ENCODE data around the gene ATG10. TPM values are rescaled to one million over a fixed set of nuclear protein-coding genes. Genes with fewer than 3 reads are reported as not detected.

ATG10 gene
- total and polyA plus RNA-seq, 2 donors (not counting 1 experiment from before 2014, with no cell fraction given) = 1.6 to 11.6 TPM

DNA sequence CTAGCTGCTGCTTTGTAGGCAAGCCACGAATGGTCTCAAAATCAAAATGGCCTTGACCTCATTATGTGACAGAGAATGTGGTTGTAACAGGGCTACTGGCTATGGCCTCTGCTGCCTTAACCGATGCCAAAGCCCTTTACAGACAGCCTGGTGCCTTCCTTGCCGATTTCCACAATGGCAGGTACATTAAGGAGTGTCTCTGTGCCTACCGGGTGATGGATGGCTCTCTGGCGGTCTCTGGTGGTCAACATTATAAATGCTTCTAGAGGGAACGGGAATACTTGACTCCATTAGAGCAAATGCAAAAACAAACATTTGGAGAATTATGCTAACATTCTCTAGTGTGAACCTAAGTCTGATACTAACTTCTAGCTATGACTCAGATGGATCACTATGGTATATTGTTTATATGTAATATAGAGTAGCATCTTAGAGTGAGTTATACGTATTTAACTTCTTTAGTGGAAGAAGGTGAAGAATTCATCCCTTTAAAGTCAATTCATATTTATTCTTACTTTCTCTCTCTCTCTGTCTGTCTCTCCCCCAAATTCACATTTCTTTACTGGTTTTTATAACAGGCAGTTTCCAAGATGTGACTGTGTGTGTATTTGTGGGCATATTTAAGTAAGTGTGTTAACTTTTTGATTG is 253.8 kb downstream of the ATG10 start:
- Mint-ChIP-seq H3K27me3 (no peaks in the 10 kb centered on the region), H3K4me1 (peaks cover 4% of the 10 kb centered on the region), H3K4me3 (no peak overlapping the region), H3K27ac (no peak overlapping the region), H3K9me3 (ENCODE audit: insufficient read depth) (no peaks in the 10 kb centered on the region)
- Histone ChIP-seq H4K20me1 (ENCODE audit: control insufficient read depth, insufficient read depth, low read length, poor library complexity, severe bottlenecking) (no peaks in the 10 kb centered on the region), H3K79me2 (ENCODE audit: control insufficient read depth, insufficient read depth, low read length) (no peaks in the 10 kb centered on the region), H3K4me1 (ENCODE audit: control insufficient read depth in 2 of 2, insufficient read depth in 2 of 2, low read length in 2 of 2) (peaks cover 2 to 4% of the 10 kb centered on the region in 2 donors), H3K27me3 (replicated peaks in 1 of 4; ENCODE audit: control extremely low read depth in 1 of 4, control insufficient read depth in 3 of 4, insufficient read depth in 4 of 4, low read length in 3 of 4) (no peaks in the 10 kb centered on the region), H3K9ac (ENCODE audit: low read length) (no peak overlapping the region), H3K9me3 (ENCODE audit: control extremely low read depth in 1 of 3, control insufficient read depth in 2 of 3, insufficient read depth in 1 of 3, low read length in 2 of 3) (no peaks in the 10 kb centered on the region), H3K4me2 (replicated peaks; ENCODE audit: low read depth, low read length, poor library complexity, severe bottlenecking) (no peak overlapping the region), H2AFZ (ENCODE audit: insufficient read depth, low read depth, low read length, poor library complexity, severe bottlenecking) (peak overlapping the region; percentile 11), H3K36me3 (replicated peaks in 1 of 2; ENCODE audit: control extremely low read depth in 1 of 2, control insufficient read depth in 1 of 2, extremely low read depth in 1 of 2, insufficient read depth in 2 of 2, low read length in 1 of 2) (no peaks in the 10 kb centered on the region), H3K27ac (ENCODE audit: low read length in 2 of 2) (no peak overlapping the region), H3K4me3 (ENCODE audit: control extremely low read depth in 1 of 5, extremely low read depth in 1 of 5, insufficient read depth in 1 of 5, low read depth in 2 of 5, low read length in 4 of 5) (no peak overlapping the region)
- ChIA-PET POLR2A (no interaction called here), CTCF (interaction anchor here (0.5 to 3.3 kb wide), 26 partner anchors 9 to 800 kb away, joined by 3 to 83 read pairs (median 4); no protein-coding TSS in a partner anchor)
- ATAC-seq (ENCODE audit: low read depth) (peak; percentile 73), DNase-seq (peak; percentile 77)
- TF ChIP-seq, protein P1, sequence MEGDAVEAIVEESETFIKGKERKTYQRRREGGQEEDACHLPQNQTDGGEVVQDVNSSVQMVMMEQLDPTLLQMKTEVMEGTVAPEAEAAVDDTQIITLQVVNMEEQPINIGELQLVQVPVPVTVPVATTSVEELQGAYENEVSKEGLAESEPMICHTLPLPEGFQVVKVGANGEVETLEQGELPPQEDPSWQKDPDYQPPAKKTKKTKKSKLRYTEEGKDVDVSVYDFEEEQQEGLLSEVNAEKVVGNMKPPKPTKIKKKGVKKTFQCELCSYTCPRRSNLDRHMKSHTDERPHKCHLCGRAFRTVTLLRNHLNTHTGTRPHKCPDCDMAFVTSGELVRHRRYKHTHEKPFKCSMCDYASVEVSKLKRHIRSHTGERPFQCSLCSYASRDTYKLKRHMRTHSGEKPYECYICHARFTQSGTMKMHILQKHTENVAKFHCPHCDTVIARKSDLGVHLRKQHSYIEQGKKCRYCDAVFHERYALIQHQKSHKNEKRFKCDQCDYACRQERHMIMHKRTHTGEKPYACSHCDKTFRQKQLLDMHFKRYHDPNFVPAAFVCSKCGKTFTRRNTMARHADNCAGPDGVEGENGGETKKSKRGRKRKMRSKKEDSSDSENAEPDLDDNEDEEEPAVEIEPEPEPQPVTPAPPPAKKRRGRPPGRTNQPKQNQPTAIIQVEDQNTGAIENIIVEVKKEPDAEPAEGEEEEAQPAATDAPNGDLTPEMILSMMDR (IDR thresholded peaks at IDR 0.05) = peak; percentile 96
- no peak for TF ChIP-seq EZH2 (IDR thresholded peaks at IDR 0.05; ENCODE audit: borderline replicate concordance, insufficient read depth, low read depth, low read length, poor library complexity, severe bottlenecking)
- WGBS (ENCODE audit: insufficient coverage) = 39% methylated on average over 3 of the region's 7 CpGs
- intact Hi-C loops (cut with micrococcal nuclease) = loop anchor here (1.0 to 5.0 kb wide), 5 partner anchors 51 to 800 kb away; partner anchors contain the start of gene SSBP2

DNA sequence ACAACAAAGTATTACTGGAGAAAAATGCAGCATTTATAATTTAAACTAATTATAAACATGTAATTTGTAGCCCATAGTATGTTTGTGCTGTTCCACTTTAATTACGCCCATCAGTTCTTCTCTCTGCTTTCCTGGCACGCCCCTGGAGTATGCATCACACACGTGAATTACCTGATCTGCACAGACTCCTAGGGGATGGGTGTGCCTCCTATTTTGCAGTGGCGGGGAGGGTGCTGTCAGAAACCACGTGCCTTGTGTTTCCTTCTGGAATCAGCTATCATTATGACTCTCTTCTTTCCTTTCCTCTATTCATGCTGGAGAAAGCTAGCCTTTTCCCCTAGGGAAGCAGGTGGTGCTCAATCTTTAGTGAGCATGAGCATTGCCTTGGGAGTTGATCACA is 263.1 kb downstream of the ATG10 start:
- WGBS (ENCODE audit: insufficient coverage) = 89% methylated on average over 2 of the region's 5 CpGs
- H3K9ac ChIP-seq (ENCODE audit: low read length) = no peak overlapping the region
- CTCF ChIA-PET = interaction anchor here (2.0 kb wide), 1 partner anchor 9 kb away, joined by 6 read pairs; no protein-coding TSS in a partner anchor

More for the DNA sequence above, 263.1 kb downstream of the ATG10 start:
- Mint-ChIP-seq H3K9me3 (ENCODE audit: insufficient read depth) (no peaks in the 10 kb centered on the region), H3K4me3 (no peak overlapping the region), H3K27me3 (no peaks in the 10 kb centered on the region), H3K27ac (no peak overlapping the region), H3K4me1 (no peaks in the 10 kb centered on the region)
- H2AFZ ChIP-seq (ENCODE audit: insufficient read depth, low read depth, low read length, poor library complexity, severe bottlenecking) = no peak overlapping the region
- H4K20me1 ChIP-seq (ENCODE audit: control insufficient read depth, insufficient read depth, low read length, poor library complexity, severe bottlenecking) = no peaks in the 10 kb centered on the region
- H3K27ac ChIP-seq (ENCODE audit: low read length in 2 of 2) = no peak overlapping the region
- H3K4me3 ChIP-seq (ENCODE audit: control extremely low read depth in 1 of 5, extremely low read depth in 1 of 5, insufficient read depth in 1 of 5, low read depth in 2 of 5, low read length in 4 of 5) = no peak overlapping the region
- intact Hi-C loops (cut with micrococcal nuclease) = no loop called here
- POLR2A ChIA-PET = no interaction called here
- H3K36me3 ChIP-seq (replicated peaks in 1 of 2; ENCODE audit: control extremely low read depth in 1 of 2, control insufficient read depth in 1 of 2, extremely low read depth in 1 of 2, insufficient read depth in 2 of 2, low read length in 1 of 2) = no peaks in the 10 kb centered on the region
- no peak for TF ChIP-seq EZH2 (IDR thresholded peaks at IDR 0.05; ENCODE audit: borderline replicate concordance, insufficient read depth, low read depth, low read length, poor library complexity, severe bottlenecking)
- TF ChIP-seq, protein P1 (IDR thresholded peaks at IDR 0.05) = no peak
- no peak overlapping the region for H3K4me2 ChIP-seq (replicated peaks; ENCODE audit: low read depth, low read length, poor library complexity, severe bottlenecking)
- no peaks in the 10 kb centered on the region for H3K27me3 ChIP-seq (replicated peaks in 1 of 4; ENCODE audit: control extremely low read depth in 1 of 4, control insufficient read depth in 3 of 4, insufficient read depth in 4 of 4, low read length in 3 of 4)
- H3K79me2 ChIP-seq (ENCODE audit: control insufficient read depth, insufficient read depth, low read length) = no peaks in the 10 kb centered on the region
- no peaks in the 10 kb centered on the region for H3K9me3 ChIP-seq (ENCODE audit: control extremely low read depth in 1 of 3, control insufficient read depth in 2 of 3, insufficient read depth in 1 of 3, low read length in 2 of 3)
- no peaks in the 10 kb centered on the region for H3K4me1 ChIP-seq (ENCODE audit: control insufficient read depth in 2 of 2, insufficient read depth in 2 of 2, low read length in 2 of 2)
- DNase-seq = no peak
- no peak for ATAC-seq (ENCODE audit: low read depth)
